ENCODE data around the gene DIAPH3.
"Not testable (repeated sequence)": the region's sequence is repeated elsewhere in the genome, so short reads cannot be mapped to it uniquely, and the experiment has no call there.

Gene DIAPH3

GRCh38 chr13:60094385-60095088 lies 69.2 kb downstream of the DIAPH3 start:
- DNase-seq: no peak

- no peak for DNase-seq
These were observed 70.2 kb downstream of the DIAPH3 start for GRCh38 chr13:60093425-60094019.

DNA sequence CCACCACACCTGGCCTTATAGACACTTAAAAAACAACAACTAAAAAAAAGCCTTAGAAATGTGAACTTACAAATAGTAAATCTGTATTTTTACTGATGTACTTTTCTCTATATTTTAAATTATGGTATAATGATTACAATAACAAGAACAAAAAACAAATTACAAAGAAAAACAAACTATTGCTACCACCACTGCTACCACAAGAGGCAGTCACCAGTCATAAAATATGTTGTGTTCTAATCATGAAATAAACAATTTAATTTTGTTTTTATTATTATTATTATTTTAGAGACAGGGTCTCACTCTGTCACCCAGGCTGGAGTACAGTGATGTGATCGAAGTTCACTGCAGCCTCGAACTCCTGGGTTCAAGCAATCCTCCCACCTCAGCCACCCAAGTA lies 72.2 kb downstream of the DIAPH3 start:
- DNase-seq: no peak

- no peak for DNase-seq
These were observed 73.2 kb downstream of the DIAPH3 start for GRCh38 chr13:60090574-60090973.

- DNase-seq: not testable (repeated sequence)
These were observed 79.9 kb downstream of the DIAPH3 start for GRCh38 chr13:60083780-60084179.

- DNase-seq: no peak
These were observed 82.9 kb downstream of the DIAPH3 start for GRCh38 chr13:60080850-60081249.

GRCh38 chr13:60078226-60078625 lies 85.5 kb downstream of the DIAPH3 start:
- DNase-seq: no peak

DNA sequence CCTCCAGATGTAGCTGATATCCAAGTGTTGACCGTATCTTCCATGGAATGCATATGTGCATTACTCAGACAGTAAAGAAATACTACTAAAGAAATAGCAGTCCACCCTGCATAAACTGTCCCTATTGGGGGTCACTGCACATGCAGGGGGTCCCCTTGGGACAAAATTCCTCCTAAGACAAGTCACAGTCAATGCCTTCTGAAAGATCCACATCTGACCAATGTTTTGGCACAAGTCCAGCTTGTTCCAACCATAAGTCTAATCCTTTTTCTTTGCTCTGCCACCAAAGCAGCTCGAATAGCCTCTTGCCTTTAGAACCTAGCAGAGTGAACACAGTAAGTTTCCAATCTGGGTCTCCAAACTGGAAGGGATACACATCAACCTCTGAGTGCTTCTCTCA lies 87.9 kb downstream of the DIAPH3 start:
- DNase-seq: no peak

DNA sequence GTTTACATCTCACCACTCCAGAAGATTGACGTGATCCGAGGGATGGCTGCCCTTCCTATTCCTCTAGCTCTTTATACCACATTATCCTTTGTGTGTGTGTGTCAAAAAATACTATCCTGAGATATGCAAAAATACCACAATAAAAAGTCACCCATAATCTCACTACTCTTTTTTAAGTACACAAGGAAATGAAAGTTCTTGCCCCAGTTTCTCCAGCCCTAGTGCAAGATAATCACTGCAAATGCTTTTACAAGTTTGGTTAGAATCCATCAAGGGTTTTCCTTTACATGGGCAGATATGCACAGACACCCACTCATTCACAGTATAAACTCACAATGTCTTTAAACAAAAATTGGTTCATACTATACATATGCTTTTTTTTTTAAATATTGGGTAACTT lies 89.3 kb downstream of the DIAPH3 start:
- no peak for DNase-seq

DNA sequence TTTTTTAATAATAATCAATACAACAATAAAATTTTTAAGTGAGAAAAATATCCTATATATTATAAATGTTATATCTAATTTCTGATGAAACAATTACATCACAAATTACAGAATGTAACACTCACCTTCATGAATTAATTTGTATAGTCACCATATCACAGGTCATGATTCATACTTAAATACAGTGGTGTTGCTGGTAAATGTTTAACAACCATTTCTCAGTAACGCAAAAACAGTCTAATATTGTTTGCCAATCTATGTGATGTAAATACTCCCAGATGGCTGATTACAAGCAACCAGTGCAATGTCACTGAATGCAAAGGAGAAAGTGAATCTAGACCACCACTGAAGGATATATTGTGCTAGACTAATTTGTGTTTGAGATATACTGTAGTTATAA lies 97.5 kb downstream of the DIAPH3 start:
- no peak for DNase-seq

DNA sequence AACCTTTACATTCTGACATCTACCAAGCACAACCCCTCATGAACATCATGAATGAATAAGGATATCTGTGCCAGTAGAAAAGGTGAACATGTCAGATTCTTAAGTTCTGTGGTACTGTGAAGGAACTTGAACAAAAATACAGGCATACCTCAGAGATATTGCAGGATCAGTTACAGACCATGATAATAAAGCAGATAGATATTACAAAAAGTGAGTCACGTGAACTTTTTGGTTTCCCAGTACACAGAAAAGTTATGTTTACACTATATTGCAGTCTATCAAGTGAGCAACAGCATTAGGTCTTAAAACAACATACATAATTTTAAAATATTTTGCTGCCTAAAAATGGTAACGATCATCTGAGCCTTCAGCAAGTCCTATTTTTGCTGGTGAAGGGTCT lies 101.2 kb downstream of the DIAPH3 start:
- DNase-seq: no peak

- DNase-seq: no peak
These were observed 102.0 kb downstream of the DIAPH3 start for GRCh38 chr13:60061737-60062136.

DNA sequence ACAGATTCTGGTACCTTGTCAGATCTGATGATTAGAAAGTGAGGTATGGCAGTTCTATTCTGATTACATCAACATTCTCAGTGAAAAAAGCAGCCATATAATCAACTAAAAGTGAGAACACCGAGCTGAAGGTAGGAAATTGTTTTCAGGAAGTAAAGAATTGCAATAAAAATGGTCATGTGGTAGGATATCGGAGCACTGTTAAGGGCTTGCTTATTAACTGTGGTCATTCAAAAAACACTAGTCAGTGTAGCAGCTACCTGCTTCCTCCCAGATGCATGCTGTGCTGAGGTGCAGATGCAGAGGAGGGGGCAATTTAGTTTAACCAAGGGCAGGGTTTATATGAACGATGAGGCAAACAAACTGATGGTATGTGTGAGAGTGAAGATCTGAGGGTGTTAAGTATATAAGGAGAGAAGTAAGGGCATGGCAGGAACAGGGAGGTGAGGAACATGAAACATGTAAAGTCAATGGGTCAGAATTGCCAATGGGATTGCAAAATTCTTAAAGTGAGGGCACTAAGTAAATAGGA lies 111.9 kb downstream of the DIAPH3 start:
- no peak for DNase-seq

- not testable (repeated sequence) for DNase-seq
These were observed 115.4 kb downstream of the DIAPH3 start for GRCh38 chr13:60048353-60048752.

DNA sequence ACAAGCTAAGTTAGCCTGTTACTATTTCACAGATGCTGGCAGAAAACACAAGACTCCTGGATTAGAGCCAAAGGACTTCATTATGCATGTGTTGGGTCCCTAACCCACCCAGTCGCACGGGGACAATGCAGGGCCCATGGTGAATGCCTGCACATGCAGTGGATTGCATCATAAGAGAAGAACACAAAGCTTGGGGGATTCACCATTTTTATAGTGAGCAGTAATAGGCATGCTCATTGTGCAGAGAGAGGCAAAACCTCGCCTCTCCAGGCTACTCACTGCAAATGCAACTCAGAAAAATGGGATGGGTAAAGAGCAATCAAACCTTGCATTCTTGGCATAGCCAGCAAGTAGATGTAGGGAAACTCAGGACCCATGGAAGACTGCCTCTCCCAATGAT lies 115.8 kb downstream of the DIAPH3 start:
- no peak for DNase-seq

GRCh38 chr13:60044321-60044720 lies 119.4 kb downstream of the DIAPH3 start:
- no peak for DNase-seq

DNA sequence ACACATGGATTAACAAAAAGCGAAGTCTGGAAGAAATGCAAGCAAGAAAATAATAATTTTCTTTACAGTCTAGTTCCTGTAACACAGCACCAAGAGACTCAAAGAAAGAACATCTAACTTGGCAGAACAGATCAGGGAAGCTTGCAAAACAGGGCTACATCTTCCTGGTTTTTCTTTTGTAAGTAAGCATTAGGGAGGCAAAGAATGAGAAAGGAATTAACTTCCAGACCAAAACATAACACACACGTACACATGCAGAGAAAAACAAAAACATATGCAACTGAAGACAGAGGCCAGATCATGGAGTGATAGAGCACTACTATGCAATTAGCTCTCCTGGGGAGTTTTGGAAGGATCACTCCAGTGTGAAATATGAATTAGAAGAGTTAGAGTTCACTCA lies 120.5 kb downstream of the DIAPH3 start:
- no peak for DNase-seq

GRCh38 chr13:60040668-60041067 lies 123.1 kb downstream of the DIAPH3 start:
- DNase-seq: not testable (repeated sequence)

DNA sequence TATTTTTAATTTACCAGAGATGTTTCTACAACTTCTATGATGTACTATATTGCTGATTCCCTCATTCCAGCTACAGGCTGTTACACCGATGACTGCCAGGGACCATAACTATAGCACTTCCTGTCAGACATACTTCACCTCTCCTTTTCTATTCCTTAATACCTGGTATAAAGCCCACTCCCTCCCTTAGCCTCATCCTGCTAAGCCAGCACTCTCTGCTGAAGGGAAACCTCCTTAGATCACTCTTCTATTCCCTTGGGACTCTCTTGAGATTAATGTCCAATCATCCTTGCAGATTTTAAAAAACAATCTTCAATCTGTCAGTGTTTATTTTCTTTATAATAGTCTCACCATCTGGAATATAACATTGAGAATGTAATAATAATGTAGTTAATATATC lies 127.9 kb downstream of the DIAPH3 start:
- DNase-seq: no peak

- DNase-seq: no peak
These were observed 130.9 kb downstream of the DIAPH3 start for GRCh38 chr13:60032851-60033250.

DNA sequence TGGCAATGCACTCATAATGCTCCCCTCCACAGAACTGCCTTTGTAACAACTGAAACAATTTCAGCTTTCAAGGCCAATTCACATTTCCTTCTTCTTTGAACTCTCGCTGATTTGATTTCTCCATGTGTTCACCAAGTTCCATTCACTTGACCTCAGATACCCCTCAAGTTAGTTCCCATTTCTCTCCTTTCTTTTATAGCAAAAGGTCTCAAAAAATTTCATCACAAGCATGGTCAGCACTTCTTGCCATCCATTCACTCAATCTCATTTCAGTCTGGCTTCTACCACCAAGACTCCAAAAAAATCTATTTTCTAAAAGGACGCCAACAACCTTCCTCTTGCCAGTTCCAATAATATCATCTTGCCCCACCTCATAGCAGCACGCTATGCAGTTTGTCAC lies 135.7 kb downstream of the DIAPH3 start:
- DNase-seq: no peak

- no peak for DNase-seq
These were observed 137.4 kb downstream of the DIAPH3 start for GRCh38 chr13:60026286-60026685.

GRCh38 chr13:60020288-60020687 lies 143.4 kb downstream of the DIAPH3 start:
- DNase-seq: no peak

DNA sequence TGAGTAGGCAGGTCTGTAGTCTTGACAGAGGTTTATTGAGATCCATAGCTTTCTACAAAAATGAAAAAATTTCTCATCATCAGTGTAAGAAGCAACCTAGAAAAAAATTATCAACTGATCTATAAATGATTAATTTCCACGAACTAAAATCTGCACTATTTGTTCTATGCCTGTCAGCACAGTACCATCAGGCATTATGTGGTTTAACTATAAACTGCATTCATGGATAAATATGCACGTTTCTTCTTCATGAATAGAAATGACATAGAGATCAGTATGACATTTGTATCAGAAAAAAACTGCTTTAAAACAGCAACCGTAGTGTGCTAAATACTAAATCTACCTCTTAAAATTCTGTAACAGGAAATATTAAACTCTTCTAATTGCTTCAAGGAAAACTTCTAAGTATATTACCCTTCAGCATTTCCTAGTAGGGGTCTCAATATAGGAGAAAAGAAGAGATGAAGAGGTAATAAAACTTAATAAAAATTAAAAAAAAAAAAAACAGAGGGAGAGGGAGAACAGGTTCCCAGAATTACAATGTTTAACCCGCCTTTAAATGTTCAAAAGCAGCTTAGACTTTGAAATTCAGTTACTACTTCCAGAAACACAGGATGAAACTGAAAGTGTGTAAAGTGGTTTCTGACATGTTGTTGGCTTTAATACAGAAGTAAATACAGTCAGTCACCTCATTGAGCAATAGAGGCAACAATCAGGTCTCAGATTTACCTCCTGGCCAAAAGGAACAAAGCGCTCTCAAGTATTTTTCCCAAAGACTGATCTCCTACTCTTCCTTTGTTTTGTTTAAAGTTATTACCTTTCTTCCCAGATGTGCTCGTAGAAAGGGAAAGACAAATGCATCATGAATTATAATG lies 144.4 kb downstream of the DIAPH3 start:
- DNase-seq: no peak

All from activated T-cell treated with anti-CD3 and anti-CD28 coated beads for 4 hours (primary cell).